HEK293 (cell line): ENCODE results near the gene CREB5.
A peak's percentile ranks its signal among the peaks of the same experiment; 100 is the strongest.

Experiments
- CTCF ChIA-PET: fragments of 350-600 bp; formaldehyde crosslinking; extraction: SDS; loops from one replicate; lab custom pipeline; 2021; ENCODE audit warnings: antibody characterized with exemption; lab: Yijun Ruan, JAX
- POLR2A ChIA-PET: fragments of 300-600 bp; formaldehyde crosslinking; extraction: SDS; loops from one replicate; lab custom pipeline; 2020; ENCODE audit warnings: antibody characterized with exemption, inconsistent platforms; lab: Yijun Ruan, JAX
- H3K27ac ChIP-seq: fragments of 200-500 bp; sonication (Bioruptor generic); 2 replicates; pipeline ENCODE4 v1.5.1; 2014; ENCODE audit warnings: low read depth, low read length, control low read depth, inconsistent platforms; ENCODE audit errors: extremely low read depth
- H3K36me3 ChIP-seq, 2 experiments: fragments of 200-500 bp in 1 of 2; sonication (Bioruptor generic) in 1 of 2; 1 replicate in 1 of 2; 2 replicates in 1 of 2; pipeline ENCODE4 v1.5.1; 2014 to 2017; ENCODE audit warnings: inconsistent platforms in 2 of 2, low read length in 2 of 2; ENCODE audit not compliant: control insufficient read depth in 2 of 2, insufficient read depth in 1 of 2
- H3K4me1 ChIP-seq: fragments of 200-500 bp; sonication (Bioruptor generic); 2 replicates; pipeline ENCODE4 v1.5.1; 2014; ENCODE audit warnings: mild to moderate bottlenecking, low read length, inconsistent platforms; ENCODE audit not compliant: control insufficient read depth, insufficient read depth
- H3K4me3 ChIP-seq: 2 replicates; pipeline ENCODE4 v1.5.1; 2011; ENCODE audit warnings: low read depth, mild to moderate bottlenecking, control low read depth, low read length, moderate library complexity
- H3K9me3 ChIP-seq: fragments of 200-500 bp; sonication (Bioruptor generic); 2 replicates; pipeline ENCODE4 v1.5.1; 2014; ENCODE audit warnings: low read depth, low read length, inconsistent platforms; ENCODE audit not compliant: control insufficient read depth, insufficient read depth
- GLI2 ChIP-seq: fragments of 450-650 bp; formaldehyde crosslinking; IDR thresholded peaks from 2 replicates; pipeline ENCODE4; 2017; ENCODE audit warnings: missing biosample characterization, missing genetic modification characterization, low read depth, borderline replicate concordance
- OSR2 ChIP-seq: fragments of 450-650 bp; formaldehyde crosslinking; IDR thresholded peaks from 2 replicates; pipeline ENCODE4 v1.5.1; 2016; ENCODE audit warnings: missing biosample characterization, missing genetic modification characterization
- PRDM10 ChIP-seq: fragments of 450-650 bp; formaldehyde crosslinking; IDR thresholded peaks from 2 replicates; pipeline ENCODE4 v1.5.1; 2016; ENCODE audit warnings: missing biosample characterization, missing genetic modification characterization
- RBAK ChIP-seq: fragments of 450-650 bp; formaldehyde crosslinking; IDR thresholded peaks from 2 replicates; pipeline ENCODE4 v1.5.1; 2016; ENCODE audit warnings: missing biosample characterization, missing genetic modification characterization
- REPIN1 ChIP-seq: fragments of 450-650 bp; formaldehyde crosslinking; IDR thresholded peaks from 2 replicates; pipeline ENCODE4 v1.5.1; 2017; ENCODE audit warnings: missing biosample characterization, missing genetic modification characterization, low read depth
- WT1 ChIP-seq: fragments of 450-650 bp; formaldehyde crosslinking; IDR thresholded peaks from 2 replicates; pipeline ENCODE4 v1.5.1; 2016; ENCODE audit warnings: missing biosample characterization, missing genetic modification characterization
- ZBTB20 ChIP-seq: fragments of 450-650 bp; formaldehyde crosslinking; IDR thresholded peaks from 2 replicates; pipeline ENCODE4 v1.5.1; 2016; ENCODE audit warnings: missing biosample characterization, missing genetic modification characterization
- ZFP69B ChIP-seq: fragments of 450-650 bp; formaldehyde crosslinking; IDR thresholded peaks from 2 replicates; pipeline ENCODE4 v1.5.1; 2016; ENCODE audit warnings: missing biosample characterization, missing genetic modification characterization
- ZNF175 ChIP-seq: fragments of 450-650 bp; formaldehyde crosslinking; IDR thresholded peaks from 2 replicates; pipeline ENCODE4 v1.5.1; 2016; ENCODE audit warnings: missing biosample characterization, missing genetic modification characterization
- ZNF18 ChIP-seq: fragments of 450-650 bp; formaldehyde crosslinking; IDR thresholded peaks from 2 replicates; pipeline ENCODE4 v1.5.1; 2016; ENCODE audit warnings: missing biosample characterization, missing genetic modification characterization
- ZNF19 ChIP-seq: fragments of 450-650 bp; formaldehyde crosslinking; IDR thresholded peaks from 2 replicates; pipeline ENCODE4; 2016; ENCODE audit warnings: missing biosample characterization, missing genetic modification characterization, low read depth
- ZNF473 ChIP-seq: fragments of 450-650 bp; formaldehyde crosslinking; IDR thresholded peaks from 2 replicates; pipeline ENCODE4 v1.5.1; 2017; ENCODE audit warnings: missing biosample characterization, missing genetic modification characterization
- ZNF501 ChIP-seq: fragments of 450-650 bp; formaldehyde crosslinking; IDR thresholded peaks from 2 replicates; pipeline ENCODE4 v1.5.1; 2016; ENCODE audit warnings: missing biosample characterization, missing genetic modification characterization
- ZNF549 ChIP-seq: fragments of 450-650 bp; IDR thresholded peaks from 2 replicates; pipeline ENCODE4 v1.5.1; 2018; ENCODE audit warnings: missing biosample characterization, missing genetic modification characterization, mild to moderate bottlenecking, inconsistent platforms, moderate library complexity
- ZNF660 ChIP-seq: fragments of 450-650 bp; IDR thresholded peaks from 2 replicates; pipeline ENCODE4 v1.5.1; 2018; ENCODE audit warnings: missing biosample characterization, mild to moderate bottlenecking, missing genetic modification characterization
- ZNF664 ChIP-seq: fragments of 450-650 bp; formaldehyde crosslinking; IDR thresholded peaks from 2 replicates; pipeline ENCODE4 v1.5.1; 2016; ENCODE audit warnings: missing biosample characterization, missing genetic modification characterization
- ZNF704 ChIP-seq: fragments of 450-650 bp; formaldehyde crosslinking; IDR thresholded peaks from 2 replicates; pipeline ENCODE4 v1.5.1; 2016; ENCODE audit warnings: missing biosample characterization, missing genetic modification characterization
- TF ChIP-seq, protein P1 (sequence below): fragments of 450-650 bp; formaldehyde crosslinking; IDR thresholded peaks from 2 replicates; pipeline ENCODE4 v1.5.1; 2017; ENCODE audit warnings: missing biosample characterization, missing genetic modification characterization
- TF ChIP-seq, protein P2 (sequence below): fragments of 450-650 bp; formaldehyde crosslinking; IDR thresholded peaks from 2 replicates; pipeline ENCODE4; 2016; ENCODE audit warnings: missing biosample characterization, missing genetic modification characterization
- TF ChIP-seq, protein P3 (sequence below): fragments of 450-650 bp; formaldehyde crosslinking; IDR thresholded peaks from 2 replicates; pipeline ENCODE4 v1.5.1; 2017; ENCODE audit warnings: missing biosample characterization, missing genetic modification characterization
- TF ChIP-seq, protein P4 (sequence below): fragments of 450-650 bp; IDR thresholded peaks from 2 replicates; pipeline ENCODE4 v1.5.1; 2018; ENCODE audit warnings: missing biosample characterization, mild to moderate bottlenecking, missing genetic modification characterization
- TF ChIP-seq, protein P5 (sequence below): fragments of 450-650 bp; formaldehyde crosslinking; IDR thresholded peaks from 2 replicates; pipeline ENCODE4 v1.5.1; 2016; ENCODE audit warnings: missing biosample characterization, missing genetic modification characterization

Gene CREB5

GRCh38 chr7:28411876-28412662 lies at the start of gene CREB5 (continued):
- TF ChIP-seq, protein P1, sequence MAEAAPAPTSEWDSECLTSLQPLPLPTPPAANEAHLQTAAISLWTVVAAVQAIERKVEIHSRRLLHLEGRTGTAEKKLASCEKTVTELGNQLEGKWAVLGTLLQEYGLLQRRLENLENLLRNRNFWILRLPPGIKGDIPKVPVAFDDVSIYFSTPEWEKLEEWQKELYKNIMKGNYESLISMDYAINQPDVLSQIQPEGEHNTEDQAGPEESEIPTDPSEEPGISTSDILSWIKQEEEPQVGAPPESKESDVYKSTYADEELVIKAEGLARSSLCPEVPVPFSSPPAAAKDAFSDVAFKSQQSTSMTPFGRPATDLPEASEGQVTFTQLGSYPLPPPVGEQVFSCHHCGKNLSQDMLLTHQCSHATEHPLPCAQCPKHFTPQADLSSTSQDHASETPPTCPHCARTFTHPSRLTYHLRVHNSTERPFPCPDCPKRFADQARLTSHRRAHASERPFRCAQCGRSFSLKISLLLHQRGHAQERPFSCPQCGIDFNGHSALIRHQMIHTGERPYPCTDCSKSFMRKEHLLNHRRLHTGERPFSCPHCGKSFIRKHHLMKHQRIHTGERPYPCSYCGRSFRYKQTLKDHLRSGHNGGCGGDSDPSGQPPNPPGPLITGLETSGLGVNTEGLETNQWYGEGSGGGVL (tag by site-specific recombination), result no peak
- no peak for TF ChIP-seq RBAK (tag by site-specific recombination)
- no peak for TF ChIP-seq ZNF501
- TF ChIP-seq, protein P2, sequence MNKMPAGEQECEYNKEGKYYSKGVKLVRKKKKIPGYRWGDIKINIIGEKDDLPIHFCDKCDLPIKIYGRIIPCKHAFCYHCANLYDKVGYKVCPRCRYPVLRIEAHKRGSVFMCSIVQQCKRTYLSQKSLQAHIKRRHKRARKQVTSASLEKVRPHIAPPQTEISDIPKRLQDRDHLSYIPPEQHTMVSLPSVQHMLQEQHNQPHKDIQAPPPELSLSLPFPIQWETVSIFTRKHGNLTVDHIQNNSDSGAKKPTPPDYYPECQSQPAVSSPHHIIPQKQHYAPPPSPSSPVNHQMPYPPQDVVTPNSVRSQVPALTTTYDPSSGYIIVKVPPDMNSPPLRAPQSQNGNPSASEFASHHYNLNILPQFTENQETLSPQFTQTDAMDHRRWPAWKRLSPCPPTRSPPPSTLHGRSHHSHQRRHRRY (tag by site-specific recombination), result no peak
- 0 out of 2 replicates have a peak, but pooled peaks have one; percentile 66 for TF ChIP-seq GLI2 (tag by site-specific recombination)
- TF ChIP-seq ZNF19 (tag by site-specific recombination), result no peak
- no peak for TF ChIP-seq ZNF175 (tag by site-specific recombination)
- TF ChIP-seq PRDM10 (tag by site-specific recombination), result no peak
- TF ChIP-seq ZNF549, result no peak
- peak; percentile 81 for TF ChIP-seq ZNF660
- no peak for TF ChIP-seq ZNF473
- peak; percentile 62; the same call in 1 of the 2 replicates for TF ChIP-seq OSR2
- TF ChIP-seq, protein P3, sequence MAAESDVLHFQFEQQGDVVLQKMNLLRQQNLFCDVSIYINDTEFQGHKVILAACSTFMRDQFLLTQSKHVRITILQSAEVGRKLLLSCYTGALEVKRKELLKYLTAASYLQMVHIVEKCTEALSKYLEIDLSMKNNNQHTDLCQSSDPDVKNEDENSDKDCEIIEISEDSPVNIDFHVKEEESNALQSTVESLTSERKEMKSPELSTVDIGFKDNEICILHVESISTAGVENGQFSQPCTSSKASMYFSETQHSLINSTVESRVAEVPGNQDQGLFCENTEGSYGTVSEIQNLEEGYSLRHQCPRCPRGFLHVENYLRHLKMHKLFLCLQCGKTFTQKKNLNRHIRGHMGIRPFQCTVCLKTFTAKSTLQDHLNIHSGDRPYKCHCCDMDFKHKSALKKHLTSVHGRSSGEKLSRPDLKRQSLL (tag by site-specific recombination), result no peak
- TF ChIP-seq ZFP69B, result no peak

DNA sequence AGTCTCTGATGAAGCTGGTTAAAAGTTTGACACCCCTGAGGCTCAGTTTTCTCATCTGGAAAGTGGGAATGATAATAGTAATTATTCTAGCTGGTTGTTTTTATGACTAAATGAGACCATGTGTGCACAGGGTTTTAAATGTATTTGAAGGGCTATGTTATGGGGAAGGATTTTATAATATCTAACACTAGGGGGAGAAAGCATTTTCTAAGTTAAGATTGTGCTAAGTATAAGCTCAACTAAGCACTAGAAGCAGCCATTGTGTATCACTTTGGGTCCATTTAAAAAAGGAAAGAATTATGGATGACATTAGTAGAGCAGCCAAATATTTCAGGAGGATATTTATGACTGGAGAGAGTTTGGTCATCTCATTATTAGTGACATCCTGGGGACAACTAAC lies 49.5 kb upstream of the CREB5 start:
- POLR2A ChIA-PET, result no interaction called here

More for the DNA sequence above, 49.5 kb upstream of the CREB5 start:
- no peaks in the 10 kb centered on the region for H3K36me3 ChIP-seq
- TF ChIP-seq WT1, result no peak
- TF ChIP-seq ZNF18 (tag by site-specific recombination), result no peak
- TF ChIP-seq, protein P4, sequence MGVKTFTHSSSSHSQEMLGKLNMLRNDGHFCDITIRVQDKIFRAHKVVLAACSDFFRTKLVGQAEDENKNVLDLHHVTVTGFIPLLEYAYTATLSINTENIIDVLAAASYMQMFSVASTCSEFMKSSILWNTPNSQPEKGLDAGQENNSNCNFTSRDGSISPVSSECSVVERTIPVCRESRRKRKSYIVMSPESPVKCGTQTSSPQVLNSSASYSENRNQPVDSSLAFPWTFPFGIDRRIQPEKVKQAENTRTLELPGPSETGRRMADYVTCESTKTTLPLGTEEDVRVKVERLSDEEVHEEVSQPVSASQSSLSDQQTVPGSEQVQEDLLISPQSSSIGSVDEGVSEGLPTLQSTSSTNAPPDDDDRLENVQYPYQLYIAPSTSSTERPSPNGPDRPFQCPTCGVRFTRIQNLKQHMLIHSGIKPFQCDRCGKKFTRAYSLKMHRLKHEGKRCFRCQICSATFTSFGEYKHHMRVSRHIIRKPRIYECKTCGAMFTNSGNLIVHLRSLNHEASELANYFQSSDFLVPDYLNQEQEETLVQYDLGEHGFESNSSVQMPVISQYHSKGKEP (tag by site-specific recombination), result no peak
- TF ChIP-seq ZBTB20 (tag by site-specific recombination), result no peak
- TF ChIP-seq, protein P5, sequence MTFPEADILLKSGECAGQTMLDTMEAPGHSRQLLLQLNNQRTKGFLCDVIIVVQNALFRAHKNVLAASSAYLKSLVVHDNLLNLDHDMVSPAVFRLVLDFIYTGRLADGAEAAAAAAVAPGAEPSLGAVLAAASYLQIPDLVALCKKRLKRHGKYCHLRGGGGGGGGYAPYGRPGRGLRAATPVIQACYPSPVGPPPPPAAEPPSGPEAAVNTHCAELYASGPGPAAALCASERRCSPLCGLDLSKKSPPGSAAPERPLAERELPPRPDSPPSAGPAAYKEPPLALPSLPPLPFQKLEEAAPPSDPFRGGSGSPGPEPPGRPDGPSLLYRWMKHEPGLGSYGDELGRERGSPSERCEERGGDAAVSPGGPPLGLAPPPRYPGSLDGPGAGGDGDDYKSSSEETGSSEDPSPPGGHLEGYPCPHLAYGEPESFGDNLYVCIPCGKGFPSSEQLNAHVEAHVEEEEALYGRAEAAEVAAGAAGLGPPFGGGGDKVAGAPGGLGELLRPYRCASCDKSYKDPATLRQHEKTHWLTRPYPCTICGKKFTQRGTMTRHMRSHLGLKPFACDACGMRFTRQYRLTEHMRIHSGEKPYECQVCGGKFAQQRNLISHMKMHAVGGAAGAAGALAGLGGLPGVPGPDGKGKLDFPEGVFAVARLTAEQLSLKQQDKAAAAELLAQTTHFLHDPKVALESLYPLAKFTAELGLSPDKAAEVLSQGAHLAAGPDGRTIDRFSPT, result no peak
- no peak for TF ChIP-seq ZNF704 (tag by site-specific recombination)
- TF ChIP-seq REPIN1 (tag by site-specific recombination), result no peak
- peak; percentile 52 for TF ChIP-seq ZNF664 (tag by site-specific recombination)
- TF ChIP-seq, all 188 proteins: peak for 1
- Histone ChIP-seq H3K4me1 (no peaks in the 10 kb centered on the region), H3K4me3 (no peak overlapping the region), H3K27ac (no peak overlapping the region), H3K9me3 (no peaks in the 10 kb centered on the region)
- CTCF ChIA-PET, result interaction anchor here (0.6 to 2.9 kb wide), 9 partner anchors 10 to 559 kb away, joined by 3 to 19 read pairs (median 4); no protein-coding TSS in a partner anchor
